GM12878 (cell line): Measurements from ENCODE around the gene SLC9A7. TPM values are rescaled to one million over a fixed set of nuclear protein-coding genes. Genes with fewer than 3 reads are reported as not detected.

ENCODE experiments used
- ATAC-seq: fragments of 200-7000 bp; cut with Tn5 transposase; 3 replicates; pipeline ENCODE4 v1.9.1; 2020; ENCODE audit warnings: mild to moderate bottlenecking, moderate library complexity
- BruUV-seq: library from RNA; stranded (reverse); fragments of 400-500 nt; replicated peaks from 2 replicates; lab custom pipeline; 2021; lab: Mats Ljungman, UMichigan
- CTCF ChIA-PET: fragments of 300-600 bp; sonication (Branson Sonifier 250); formaldehyde crosslinking; extraction: SDS; loops from one replicate; lab custom pipeline; 2021; ENCODE audit warnings: inconsistent platforms; lab: Yijun Ruan, JAX
- POLR2A ChIA-PET: fragments of 350-600 bp; formaldehyde crosslinking; extraction: SDS; loops from one replicate; lab custom pipeline; 2021; ENCODE audit warnings: inconsistent platforms; lab: Charles Lee
- RAD21 ChIA-PET: fragments of 300-600 bp; sonication (Branson Sonifier 250); formaldehyde crosslinking; loops from one replicate; lab custom pipeline; 2023; ENCODE audit warnings: antibody characterized with exemption; ENCODE audit not compliant: unreplicated experiment; lab: Charles Lee
- SMC1A ChIA-PET: fragments of 300-600 bp; sonication (Branson Sonifier 250); formaldehyde crosslinking; loops from one replicate; lab custom pipeline; 2023; ENCODE audit not compliant: unreplicated experiment, uncharacterized antibody; lab: Charles Lee
- DNase-seq: peaks from one replicate; pipeline ENCODE4 v3.0.0-alpha.2; 2011; ENCODE audit warnings: low read depth, low spot score
- FAIRE-seq: peaks from 3 replicates; lab custom pipeline; 2011; peaks lifted over from hg19 to GRCh38; lab: Jason Lieb, UNC
- H2AFZ ChIP-seq: 2 replicates; pipeline ENCODE4 v1.6.0; 2011; ENCODE audit warnings: low read depth, low read length, control low read depth; ENCODE audit not compliant: control insufficient read depth
- H3K27ac ChIP-seq: 2 replicates; pipeline ENCODE4 v1.5.1; 2011; ENCODE audit warnings: control low read depth; ENCODE audit not compliant: control insufficient read depth, insufficient read depth
- H3K27me3 ChIP-seq, 2 experiments: replicated peaks in 1 of 2; 2 replicates each; pipeline versions ENCODE4 v1.6.0 to v1.6.1; 2011; ENCODE audit warnings: low read length in 1 of 2; ENCODE audit not compliant: control insufficient read depth in 2 of 2, insufficient read depth in 2 of 2
- H3K36me3 ChIP-seq, 2 experiments: 2 replicates each; pipeline ENCODE4 v1.5.1; 2011; ENCODE audit warnings: low read length in 1 of 2; ENCODE audit not compliant: control insufficient read depth in 2 of 2, insufficient read depth in 2 of 2
- H3K4me1 ChIP-seq: 2 replicates; pipeline ENCODE4 v1.6.1; 2011; ENCODE audit warnings: mild to moderate bottlenecking, low read length, moderate library complexity, mixed read lengths; ENCODE audit not compliant: control insufficient read depth, insufficient read depth
- H3K4me2 ChIP-seq: 2 replicates; pipeline ENCODE4 v1.6.0; 2011; ENCODE audit warnings: control low read depth; ENCODE audit not compliant: control insufficient read depth, insufficient read depth
- H3K4me3 ChIP-seq: fragments of 200-600 bp; sonication (generic); 2 replicates; pipeline ENCODE4 v1.5.1; 2016
- H3K79me2 ChIP-seq: 2 replicates; pipeline ENCODE4 v1.6.0; 2011; ENCODE audit warnings: low read length; ENCODE audit not compliant: control insufficient read depth, insufficient read depth
- H3K9ac ChIP-seq: 2 replicates; pipeline ENCODE4 v1.8.0; 2011; ENCODE audit warnings: low read length, control low read depth, mixed read lengths; ENCODE audit not compliant: control insufficient read depth, insufficient read depth
- H3K9me3 ChIP-seq: replicated peaks from 3 replicates; pipeline ENCODE4 v1.5.1; 2011; ENCODE audit warnings: mild to moderate bottlenecking, low read length; ENCODE audit not compliant: control insufficient read depth, insufficient read depth
- H4K20me1 ChIP-seq: 2 replicates; pipeline ENCODE4 v1.6.0; 2011; ENCODE audit not compliant: control insufficient read depth, insufficient read depth
- ATF7 ChIP-seq: fragments of 450-650 bp; IDR thresholded peaks from 2 replicates; pipeline ENCODE4 v1.6.1; 2016; ENCODE audit warnings: low read depth, mild to moderate bottlenecking
- CEBPB ChIP-seq, 2 experiments: fragments of 150-350 bp in 1 of 2; IDR thresholded peaks; 2 replicates each; pipeline ENCODE4 v1.6.1; 2012 to 2014; ENCODE audit warnings: low read depth in 2 of 2, low read length in 2 of 2, borderline replicate concordance in 1 of 2, inconsistent platforms in 1 of 2
- EED ChIP-seq: sonication (generic); IDR thresholded peaks from 2 replicates; pipeline ENCODE4 v1.6.1; 2016; ENCODE audit warnings: antibody characterized with exemption, low read depth
- EZH2 ChIP-seq: IDR thresholded peaks from 2 replicates; pipeline ENCODE4 v1.6.1; 2012; ENCODE audit warnings: low read depth, mild to moderate bottlenecking, control low read depth, inconsistent platforms, low read length, borderline replicate concordance; ENCODE audit not compliant: control insufficient read depth
- MAX ChIP-seq: IDR thresholded peaks from 2 replicates; pipeline ENCODE4 v1.6.1; 2012; ENCODE audit warnings: low read depth, low read length, improper control_type of control experiment
- NBN ChIP-seq: fragments of 450-650 bp; IDR thresholded peaks from 2 replicates; pipeline ENCODE4 v1.6.1; 2016
- NFYB ChIP-seq: IDR thresholded peaks from 2 replicates; pipeline ENCODE4 v1.6.1; 2011; ENCODE audit warnings: low read depth, mild to moderate bottlenecking, low read length, improper control_type of control experiment, moderate library complexity; ENCODE audit not compliant: insufficient read depth
- NR2C2 ChIP-seq: IDR thresholded peaks from 2 replicates; pipeline ENCODE4 v1.6.1; 2011; ENCODE audit warnings: borderline replicate concordance, low read depth; ENCODE audit not compliant: control insufficient read depth, insufficient read length
- NR2F1 ChIP-seq: fragments of 450-650 bp; conservative IDR thresholded peaks from 2 replicates; pipeline ENCODE4 v1.6.1; 2017; ENCODE audit warnings: mild to moderate bottlenecking
- REST ChIP-seq: IDR thresholded peaks from 2 replicates; pipeline ENCODE4 v1.6.1; 2012; ENCODE audit warnings: mild to moderate bottlenecking, low read depth, low read length
- RUNX3 ChIP-seq: IDR thresholded peaks from 2 replicates; pipeline ENCODE4 v1.6.1; 2012; ENCODE audit warnings: low read length, inconsistent platforms
- WGBS: methylation state at CpG from one replicate; pipeline ENCODE4 v1.1.6; 2016; ENCODE audit warnings: low lambda C conversion rate; ENCODE audit not compliant: insufficient replicate concordance, insufficient coverage; ENCODE audit errors: missing lambda C conversion rate; 5-methylcytosine and 5-hydroxymethylcytosine counted together
- in situ Hi-C: fragments of 300-500 bp; cut with MboI; formaldehyde crosslinking; loops from 9 replicates; pipeline ENCODE4 v1.14.3; 2018; ENCODE audit warnings: mixed read lengths
- intact Hi-C: fragments of 100-400 bp; cut with micrococcal nuclease; formaldehyde crosslinking; loops from one replicate; pipeline ENCODE4 v1.14.2; 2022; ENCODE audit not compliant: unreplicated experiment
- polyA plus RNA-seq, 11 experiments: library from polyadenylated mRNA; depleted of rRNA in 4 of 11; unstranded in 6 of 11; stranded (reverse) in 5 of 11; fragments of >200 nt; fragmentation: Nextera tagmentation in 4 of 11; fragmentation: Illumina TruSeq in 1 of 11; extraction: Ambion mirVana in 4 of 11; extraction: Trizol in 1 of 11; gene quantifications; 1 replicate in 1 of 11; 2 replicates in 10 of 11; pipeline versions ENCODE4 v1.2.1 to v1.2.3, GENCODE V29; 2011 to 2016; ENCODE audit warnings: inconsistent platforms in 2 of 11, missing spikeins in 2 of 11, low read depth in 1 of 11
- total RNA-seq, 4 experiments: library from RNA; depleted of rRNA in 3 of 4; stranded (reverse); fragments of >200 nt in 3 of 4; fragmentation: Illumina TruSeq in 1 of 4; extraction: Trizol in 1 of 4; gene quantifications; 2 replicates each; pipeline versions ENCODE4 v1.2.1 to v1.2.3, GENCODE V29; 2013 to 2021
- TF ChIP-seq, protein P1 (sequence below): IDR thresholded peaks from 2 replicates; pipeline ENCODE4 v1.6.1; 2012; ENCODE audit warnings: low read depth, low read length, improper control_type of control experiment
- TF ChIP-seq, protein P2 (sequence below): fragments of 450-650 bp; IDR thresholded peaks from 2 replicates; pipeline ENCODE4 v1.6.1; 2016; ENCODE audit warnings: mild to moderate bottlenecking
- TF ChIP-seq, protein P3 (sequence below): fragments of 450-650 bp; IDR thresholded peaks from 2 replicates; pipeline ENCODE4 v1.6.1; 2017; ENCODE audit warnings: antibody characterized with exemption, mild to moderate bottlenecking, moderate library complexity

SLC9A7 gene
- total and polyA plus RNA-seq, 10 of the 15 experiments (the other 5 are each of a cell fraction or from before 2014, with no cell fraction given), result 5.0 to 62.8 (median 30.5) TPM

- H3K27me3 ChIP-seq, result no peaks in the 10 kb centered on the region
- in situ Hi-C loops (no loop called here), intact Hi-C loops (no loop called here)
- 79% methylated on average over 2 of the region's 2 CpGs for WGBS
- DNase-seq, result no peak
- no TSS peak for BruUV-seq
- H2AFZ ChIP-seq, result no peak overlapping the region
- SMC1A ChIA-PET, result interaction anchor here (0.9 to 5.5 kb wide), 7 partner anchors 9 to 118 kb away, joined by 3 to 107 read pairs (median 5); no protein-coding TSS in a partner anchor
- CTCF ChIA-PET, result interaction anchor here (1.5 to 4.3 kb wide), 4 partner anchors 9 to 105 kb away, joined by 5 to 38 read pairs (median 14); no protein-coding TSS in a partner anchor
- H3K9ac ChIP-seq, result no peak overlapping the region
- H3K27ac ChIP-seq, result no peak overlapping the region
- H3K36me3 ChIP-seq, result no peaks in the 10 kb centered on the region
- ATAC-seq, result no peak
- RAD21 ChIA-PET, result interaction anchor here (1.3 to 3.9 kb wide), 4 partner anchors 13 to 129 kb away, joined by 3 to 30 read pairs (median 8); no protein-coding TSS in a partner anchor
- H3K9me3 ChIP-seq, result no peaks in the 10 kb centered on the region
- no peak for FAIRE-seq
- POLR2A ChIA-PET, result interaction anchor here (1.5 to 3.3 kb wide), 3 partner anchors 18 to 64 kb away, joined by 3 to 10 read pairs (median 10); no protein-coding TSS in a partner anchor
- H3K4me1 ChIP-seq, result peaks cover 29% of the 10 kb centered on the region
- peaks cover 55% of the 10 kb centered on the region for H3K79me2 ChIP-seq
- H4K20me1 ChIP-seq, result no peaks in the 10 kb centered on the region
- H3K4me2 ChIP-seq, result no peak overlapping the region
- H3K4me3 ChIP-seq, result no peak overlapping the region
- TF ChIP-seq ATF7, result no peak
- TF ChIP-seq NBN, result no peak
- TF ChIP-seq NR2C2, result no peak
- TF ChIP-seq REST, result no peak
- no peak for TF ChIP-seq EED
- no peak for TF ChIP-seq CEBPB (IDR thresholded peaks at IDR 0.05; ENCODE audit: borderline replicate concordance in 1 of 2, low read depth in 2 of 2, low read length in 2 of 2)
- no peak for TF ChIP-seq MAX
- TF ChIP-seq, protein P1, sequence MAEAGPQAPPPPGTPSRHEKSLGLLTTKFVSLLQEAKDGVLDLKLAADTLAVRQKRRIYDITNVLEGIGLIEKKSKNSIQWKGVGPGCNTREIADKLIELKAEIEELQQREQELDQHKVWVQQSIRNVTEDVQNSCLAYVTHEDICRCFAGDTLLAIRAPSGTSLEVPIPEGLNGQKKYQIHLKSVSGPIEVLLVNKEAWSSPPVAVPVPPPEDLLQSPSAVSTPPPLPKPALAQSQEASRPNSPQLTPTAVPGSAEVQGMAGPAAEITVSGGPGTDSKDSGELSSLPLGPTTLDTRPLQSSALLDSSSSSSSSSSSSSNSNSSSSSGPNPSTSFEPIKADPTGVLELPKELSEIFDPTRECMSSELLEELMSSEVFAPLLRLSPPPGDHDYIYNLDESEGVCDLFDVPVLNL, result no peak
- TF ChIP-seq NFYB, result no peak
- TF ChIP-seq NR2F1, result no peak
- TF ChIP-seq, protein P2, sequence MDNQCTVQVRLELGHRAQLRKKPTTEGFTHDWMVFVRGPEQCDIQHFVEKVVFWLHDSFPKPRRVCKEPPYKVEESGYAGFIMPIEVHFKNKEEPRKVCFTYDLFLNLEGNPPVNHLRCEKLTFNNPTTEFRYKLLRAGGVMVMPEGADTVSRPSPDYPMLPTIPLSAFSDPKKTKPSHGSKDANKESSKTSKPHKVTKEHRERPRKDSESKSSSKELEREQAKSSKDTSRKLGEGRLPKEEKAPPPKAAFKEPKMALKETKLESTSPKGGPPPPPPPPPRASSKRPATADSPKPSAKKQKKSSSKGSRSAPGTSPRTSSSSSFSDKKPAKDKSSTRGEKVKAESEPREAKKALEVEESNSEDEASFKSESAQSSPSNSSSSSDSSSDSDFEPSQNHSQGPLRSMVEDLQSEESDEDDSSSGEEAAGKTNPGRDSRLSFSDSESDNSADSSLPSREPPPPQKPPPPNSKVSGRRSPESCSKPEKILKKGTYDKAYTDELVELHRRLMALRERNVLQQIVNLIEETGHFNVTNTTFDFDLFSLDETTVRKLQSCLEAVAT, result no peak
- TF ChIP-seq RUNX3, result no peak
- TF ChIP-seq, protein P3, sequence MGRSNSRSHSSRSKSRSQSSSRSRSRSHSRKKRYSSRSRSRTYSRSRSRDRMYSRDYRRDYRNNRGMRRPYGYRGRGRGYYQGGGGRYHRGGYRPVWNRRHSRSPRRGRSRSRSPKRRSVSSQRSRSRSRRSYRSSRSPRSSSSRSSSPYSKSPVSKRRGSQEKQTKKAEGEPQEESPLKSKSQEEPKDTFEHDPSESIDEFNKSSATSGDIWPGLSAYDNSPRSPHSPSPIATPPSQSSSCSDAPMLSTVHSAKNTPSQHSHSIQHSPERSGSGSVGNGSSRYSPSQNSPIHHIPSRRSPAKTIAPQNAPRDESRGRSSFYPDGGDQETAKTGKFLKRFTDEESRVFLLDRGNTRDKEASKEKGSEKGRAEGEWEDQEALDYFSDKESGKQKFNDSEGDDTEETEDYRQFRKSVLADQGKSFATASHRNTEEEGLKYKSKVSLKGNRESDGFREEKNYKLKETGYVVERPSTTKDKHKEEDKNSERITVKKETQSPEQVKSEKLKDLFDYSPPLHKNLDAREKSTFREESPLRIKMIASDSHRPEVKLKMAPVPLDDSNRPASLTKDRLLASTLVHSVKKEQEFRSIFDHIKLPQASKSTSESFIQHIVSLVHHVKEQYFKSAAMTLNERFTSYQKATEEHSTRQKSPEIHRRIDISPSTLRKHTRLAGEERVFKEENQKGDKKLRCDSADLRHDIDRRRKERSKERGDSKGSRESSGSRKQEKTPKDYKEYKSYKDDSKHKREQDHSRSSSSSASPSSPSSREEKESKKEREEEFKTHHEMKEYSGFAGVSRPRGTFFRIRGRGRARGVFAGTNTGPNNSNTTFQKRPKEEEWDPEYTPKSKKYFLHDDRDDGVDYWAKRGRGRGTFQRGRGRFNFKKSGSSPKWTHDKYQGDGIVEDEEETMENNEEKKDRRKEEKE, result no peak
- no peak for TF ChIP-seq EZH2
Measured at GRCh38 chrX:46690818-46691217, 68.1 kb downstream of the SLC9A7 start.
